IMR-90 (cell line): Measurements from ENCODE around the gene OTUD6A. TPM values are rescaled to one million over a fixed set of nuclear protein-coding genes. Genes with fewer than 3 reads are reported as not detected.

Experiments used
- ATAC-seq: fragments of 200-7000 bp; cut with Tn5 transposase; 2 replicates; pipeline ENCODE4 v1.9.1; 2020; ENCODE audit warnings: low read depth, mild to moderate bottlenecking, moderate library complexity
- BruUV-seq: library from RNA; stranded (reverse); fragments of 400-500 nt; replicated peaks from 2 replicates; lab custom pipeline; 2021; lab: Mats Ljungman, UMichigan
- CTCF ChIA-PET: fragments of 300-600 bp; formaldehyde crosslinking; extraction: SDS; loops from one replicate; lab custom pipeline; 2021; ENCODE audit warnings: antibody characterized with exemption; lab: Yijun Ruan, JAX
- POLR2A ChIA-PET: fragments of 300-600 bp; sonication (Branson Sonifier 250); formaldehyde crosslinking; loops from one replicate; lab custom pipeline; 2022; ENCODE audit warnings: antibody characterized with exemption; ENCODE audit not compliant: unreplicated experiment; lab: Charles Lee
- DNase-seq: peaks from one replicate; pipeline ENCODE4 v3.0.0; 2013
- H2AFZ ChIP-seq: replicated peaks from 2 replicates; pipeline ENCODE3; 2013; ENCODE audit warnings: low read length, mild to moderate bottlenecking; ENCODE audit not compliant: poor library complexity
- H2AK5ac ChIP-seq: 2 replicates; pipeline ENCODE4 v1.6.1; 2013; ENCODE audit warnings: low read depth, low read length, inconsistent platforms
- H2AK9ac ChIP-seq: replicated peaks from 2 replicates; pipeline ENCODE3; 2013; ENCODE audit warnings: mild to moderate bottlenecking, low read depth, low read length, moderate library complexity; ENCODE audit not compliant: poor library complexity
- H2BK120ac ChIP-seq: 2 replicates; pipeline ENCODE4 v1.6.1; 2013; ENCODE audit warnings: low read depth, low read length, inconsistent platforms
- H2BK15ac ChIP-seq: 3 replicates; pipeline ENCODE4 v1.6.1; 2013; ENCODE audit warnings: low read depth, low read length, inconsistent platforms
- H2BK20ac ChIP-seq: 2 replicates; pipeline ENCODE4 v1.6.1; 2013; ENCODE audit warnings: low read depth, mild to moderate bottlenecking, inconsistent platforms, low read length, moderate library complexity
- H2BK5ac ChIP-seq: 2 replicates; pipeline ENCODE4 v1.6.1; 2013; ENCODE audit warnings: mild to moderate bottlenecking, low read depth, low read length, inconsistent platforms; ENCODE audit not compliant: poor library complexity, severe bottlenecking
- H3K14ac ChIP-seq: replicated peaks from 2 replicates; pipeline ENCODE4 v1.6.1; 2013; ENCODE audit warnings: low read depth, low read length, inconsistent platforms
- H3K18ac ChIP-seq: 2 replicates; pipeline ENCODE4 v1.6.1; 2013; ENCODE audit warnings: low read depth, low read length, control low read depth
- H3K23ac ChIP-seq: 2 replicates; pipeline ENCODE4 v1.6.1; 2013; ENCODE audit warnings: low read depth, low read length, inconsistent platforms
- H3K27ac ChIP-seq: 2 replicates; pipeline ENCODE4 v1.5.1; 2013; ENCODE audit warnings: mild to moderate bottlenecking, control low read depth, low read length; ENCODE audit not compliant: insufficient read depth
- H3K27me3 ChIP-seq: 2 replicates; pipeline ENCODE4 v1.6.1; 2013; ENCODE audit warnings: low read length; ENCODE audit not compliant: control insufficient read depth, insufficient read depth
- H3K36me3 ChIP-seq: 2 replicates; pipeline ENCODE4 v1.6.1; 2013; ENCODE audit warnings: low read length, mixed read lengths; ENCODE audit not compliant: control insufficient read depth, insufficient read depth
- H3K4ac ChIP-seq: 2 replicates; pipeline ENCODE4 v1.6.1; 2013; ENCODE audit warnings: low read depth, low read length, inconsistent platforms
- H3K4me1 ChIP-seq: 2 replicates; pipeline ENCODE4 v1.6.1; 2013; ENCODE audit warnings: low read length, mixed read lengths; ENCODE audit not compliant: control insufficient read depth, insufficient read depth
- H3K4me2 ChIP-seq: 2 replicates; pipeline ENCODE4 v1.6.1; 2013; ENCODE audit warnings: low read depth, mild to moderate bottlenecking, control low read depth, low read length, moderate library complexity
- H3K4me3 ChIP-seq: 2 replicates; pipeline ENCODE4 v1.5.1; 2013; ENCODE audit warnings: low read depth, mild to moderate bottlenecking, control low read depth, low read length, moderate library complexity; ENCODE audit not compliant: insufficient read depth
- H3K56ac ChIP-seq: 2 replicates; pipeline ENCODE4 v1.6.1; 2013; ENCODE audit warnings: low read length, inconsistent platforms; ENCODE audit not compliant: insufficient read depth; ENCODE audit errors: extremely low read depth
- H3K79me1 ChIP-seq, 2 experiments: 2 replicates each; pipeline ENCODE4 v1.6.1; 2013; ENCODE audit warnings: low read length in 2 of 2, inconsistent platforms in 1 of 2, low read depth in 1 of 2
- H3K9ac ChIP-seq: 2 replicates; pipeline ENCODE4 v1.6.1; 2013; ENCODE audit warnings: low read depth, low read length, control low read depth
- H3K9me1 ChIP-seq: 2 replicates; pipeline ENCODE4 v1.6.1; 2013; ENCODE audit warnings: low read length, inconsistent platforms; ENCODE audit not compliant: insufficient read depth
- H3K9me3 ChIP-seq: 2 replicates; pipeline ENCODE4 v1.6.1; 2013; ENCODE audit warnings: low read length; ENCODE audit not compliant: control insufficient read depth, insufficient read depth
- H4K20me1 ChIP-seq: 2 replicates; pipeline ENCODE4 v1.6.1; 2013; ENCODE audit warnings: low read length, inconsistent platforms; ENCODE audit not compliant: insufficient read depth
- H4K5ac ChIP-seq: 2 replicates; pipeline ENCODE4 v1.6.1; 2013; ENCODE audit warnings: mild to moderate bottlenecking, low read depth, low read length, control low read depth
- H4K8ac ChIP-seq, 2 experiments: 2 replicates each; pipeline ENCODE4 v1.6.1; 2013; ENCODE audit warnings: low read depth in 2 of 2, low read length in 2 of 2, control low read depth in 1 of 2, inconsistent platforms in 1 of 2
- H4K91ac ChIP-seq: 2 replicates; pipeline ENCODE4 v1.6.1; 2013; ENCODE audit warnings: low read depth, low read length, inconsistent platforms; ENCODE audit not compliant: insufficient read depth
- BHLHE40 ChIP-seq: fragments of 150-350 bp; IDR thresholded peaks from 2 replicates; pipeline ENCODE4 v1.6.1; 2016; ENCODE audit warnings: mild to moderate bottlenecking, low read depth, low read length
- CEBPB ChIP-seq: IDR thresholded peaks from 2 replicates; pipeline ENCODE4 v1.6.1; 2012; ENCODE audit warnings: low read depth, low read length, improper control_type of control experiment
- CHD1 ChIP-seq: IDR thresholded peaks from 2 replicates; pipeline ENCODE4 v1.6.1; 2012; ENCODE audit warnings: low read depth, low read length, improper control_type of control experiment
- FOS ChIP-seq: fragments of 150-350 bp; IDR thresholded peaks from 2 replicates; pipeline ENCODE4 v1.6.1; 2016; ENCODE audit warnings: low read depth, low read length
- MAZ ChIP-seq: IDR thresholded peaks from 2 replicates; pipeline ENCODE4 v1.6.1; 2012; ENCODE audit warnings: low read depth, mild to moderate bottlenecking, low read length, improper control_type of control experiment, moderate library complexity, borderline replicate concordance
- NFE2L2 ChIP-seq: fragments of 150-350 bp; IDR thresholded peaks from 2 replicates; pipeline ENCODE4 v1.6.1; 2016; ENCODE audit warnings: low read depth, mild to moderate bottlenecking, low read length
- POLR2A ChIP-seq: IDR thresholded peaks from 2 replicates; pipeline ENCODE4 v1.6.1; 2012; ENCODE audit warnings: mild to moderate bottlenecking, low read depth, low read length
- RAD21 ChIP-seq: IDR thresholded peaks from 2 replicates; pipeline ENCODE4 v1.6.1; 2012; ENCODE audit warnings: low read length, improper control_type of control experiment
- RCOR1 ChIP-seq: IDR thresholded peaks from 2 replicates; pipeline ENCODE4 v1.6.1; 2012; ENCODE audit warnings: mild to moderate bottlenecking, low read length, improper control_type of control experiment; ENCODE audit not compliant: insufficient replicate concordance
- RFX5 ChIP-seq: IDR thresholded peaks from 2 replicates; pipeline ENCODE4 v1.8.0; 2012; ENCODE audit warnings: low read depth, mild to moderate bottlenecking, low read length, moderate library complexity
- SMC3 ChIP-seq: fragments of 150-350 bp; IDR thresholded peaks from 2 replicates; pipeline ENCODE4 v1.6.1; 2016; ENCODE audit warnings: low read depth, mild to moderate bottlenecking, antibody characterized with exemption, low read length, moderate library complexity
- WGBS, 2 experiments: methylation state at CpG; one replicate each; pipeline versions ENCODE4 v1.1.5 to v1.1.7; 2013; ENCODE audit warnings: missing lambda C conversion rate in 2 of 2; ENCODE audit not compliant: insufficient read length in 1 of 2; ENCODE audit errors: extremely low coverage in 2 of 2; 5-methylcytosine and 5-hydroxymethylcytosine counted together
- dilution Hi-C: fragments of 300-500 bp; cut with HindIII; formaldehyde crosslinking; loops from one replicate; pipeline ENCODE4 v1.14.3; 2018; ENCODE audit warnings: low sequenced_read_pairs; ENCODE audit not compliant: unreplicated experiment
- in situ Hi-C: fragments of 300-500 bp; cut with MboI; formaldehyde crosslinking; loops from 3 replicates; pipeline ENCODE4 v1.14.3; 2019; ENCODE audit warnings: low sequenced_read_pairs, inconsistent platforms, mixed read lengths
- intact Hi-C: fragments of 100-400 bp; cut with micrococcal nuclease; formaldehyde crosslinking; loops from 2 replicates; pipeline ENCODE4 v1.10.0; 2022
- polyA plus RNA-seq, 3 experiments: library from polyadenylated mRNA; depleted of rRNA; stranded (reverse); fragments of >200 nt; gene quantifications; 2 replicates each; pipeline ENCODE4 v1.2.3, GENCODE V29; 2012; ENCODE audit warnings: low replicate concordance in 1 of 3
- total RNA-seq: library from RNA; depleted of rRNA; stranded (reverse); fragments of >200 nt; gene quantifications from 2 replicates; pipeline ENCODE4 v1.2.3, GENCODE V29; 2012
- TF ChIP-seq, protein P1 (sequence below): fragments of 150-350 bp; IDR thresholded peaks from 2 replicates; pipeline ENCODE4 v1.6.1; 2017; ENCODE audit warnings: mild to moderate bottlenecking, antibody characterized with exemption, low read length, low read depth

The OTUD6A gene
- total and polyA plus RNA-seq, 2 of the 4 experiments (the other 2 are of a cell fraction), result not detected

- Histone ChIP-seq H3K56ac (no peak overlapping the region), H2AK9ac (no peak overlapping the region), H3K27ac (no peak overlapping the region), H4K5ac (no peak overlapping the region), H4K8ac (no peak overlapping the region), H3K79me1 (no peaks in the 10 kb centered on the region), H2BK5ac (no peak overlapping the region), H3K4ac (no peak overlapping the region), H3K18ac (no peak overlapping the region), H2AK5ac (no peak overlapping the region), H2BK20ac (no peak overlapping the region), H3K9ac (no peak overlapping the region), H3K36me3 (no peaks in the 10 kb centered on the region), H2BK120ac (no peak overlapping the region), H4K91ac (no peak overlapping the region), H2AFZ (no peak overlapping the region), H3K14ac (no peak overlapping the region), H3K23ac (no peak overlapping the region), H3K27me3 (peaks cover 10% of the 10 kb centered on the region; the same call in 1 of the 2 replicates), H3K4me1 (peaks cover 2% of the 10 kb centered on the region; the same call in 1 of the 2 replicates), H3K4me2 (no peak overlapping the region), H2BK15ac (no peak overlapping the region), H3K4me3 (no peak overlapping the region), H4K20me1 (no peaks in the 10 kb centered on the region), H3K9me1 (no peaks in the 10 kb centered on the region), H3K9me3 (no peaks in the 10 kb centered on the region)
- DNase-seq (no peak), ATAC-seq (no peak)
- intact Hi-C loops, result loop anchor here (2.0 kb wide), 1 partner anchor 48 kb away; no protein-coding TSS in a partner anchor
- BruUV-seq, result no TSS peak
- TF ChIP-seq SMC3 (no peak), FOS (no peak), BHLHE40 (no peak), NFE2L2 (no peak), RAD21 (no peak), CEBPB (no peak), CHD1 (no peak), POLR2A (no peak), MAZ (no peak), RCOR1 (no peak), RFX5 (no peak)
- TF ChIP-seq, protein P1, sequence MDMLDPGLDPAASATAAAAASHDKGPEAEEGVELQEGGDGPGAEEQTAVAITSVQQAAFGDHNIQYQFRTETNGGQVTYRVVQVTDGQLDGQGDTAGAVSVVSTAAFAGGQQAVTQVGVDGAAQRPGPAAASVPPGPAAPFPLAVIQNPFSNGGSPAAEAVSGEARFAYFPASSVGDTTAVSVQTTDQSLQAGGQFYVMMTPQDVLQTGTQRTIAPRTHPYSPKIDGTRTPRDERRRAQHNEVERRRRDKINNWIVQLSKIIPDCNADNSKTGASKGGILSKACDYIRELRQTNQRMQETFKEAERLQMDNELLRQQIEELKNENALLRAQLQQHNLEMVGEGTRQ, result no peak
- ChIA-PET CTCF (no interaction called here), POLR2A (no interaction called here)
- dilution Hi-C loops, result no loop called here
- WGBS, 2 experiments, result no CpG with 5 or more reads among the region's 2 CpGs
- in situ Hi-C loops, result no loop called here
Measured at GRCh38 chrX:70038515-70038914, 23.7 kb upstream of the OTUD6A start.
